Esophagus mucosa (tissue), 1 donor: ENCODE results near the gene POU2F1. TPM values are rescaled to one million over a fixed set of nuclear protein-coding genes. Genes with fewer than 3 reads are reported as not detected.
A peak's percentile ranks its signal among the peaks of the same experiment; 100 is the strongest.

ENCODE experiments used
- ATAC-seq: fragments of 200-7000 bp; cut with Tn5 transposase; one replicate; pipeline ENCODE4 v1.9.1; 2020
- total RNA-seq: library from RNA; stranded (reverse); gene quantifications from one replicate; pipeline ENCODE4 v1.2.4, GENCODE V29; 2023
- donor health status: DM: yes; HTN: yes; CAD: no.

Gene POU2F1
- total RNA-seq, 1 donor from 2014 or later = 9.4 TPM

DNA sequence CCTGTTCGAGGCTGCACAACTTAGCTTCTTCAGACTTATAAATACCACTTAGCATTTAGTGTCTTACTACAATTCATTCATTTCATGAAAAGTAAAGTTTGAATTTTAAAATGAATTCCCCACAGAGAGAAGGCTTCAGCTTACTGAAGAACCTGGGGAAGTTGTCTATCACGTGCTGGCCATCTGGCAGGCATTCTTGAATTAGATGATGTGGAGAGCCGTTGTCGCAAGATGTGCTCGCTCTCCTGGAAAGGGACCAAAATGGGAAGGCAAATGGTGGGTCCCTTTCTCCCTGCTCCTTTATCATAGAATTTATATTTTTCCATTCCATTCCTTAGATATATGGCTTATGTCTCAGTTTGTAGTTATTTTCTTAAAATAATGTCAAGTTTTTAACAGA lies 207.2 kb downstream of the POU2F1 start:
- ATAC-seq = no peak

GRCh38 chr1:167428395-167428794 lies 207.7 kb downstream of the POU2F1 start:
- no peak for ATAC-seq

DNA sequence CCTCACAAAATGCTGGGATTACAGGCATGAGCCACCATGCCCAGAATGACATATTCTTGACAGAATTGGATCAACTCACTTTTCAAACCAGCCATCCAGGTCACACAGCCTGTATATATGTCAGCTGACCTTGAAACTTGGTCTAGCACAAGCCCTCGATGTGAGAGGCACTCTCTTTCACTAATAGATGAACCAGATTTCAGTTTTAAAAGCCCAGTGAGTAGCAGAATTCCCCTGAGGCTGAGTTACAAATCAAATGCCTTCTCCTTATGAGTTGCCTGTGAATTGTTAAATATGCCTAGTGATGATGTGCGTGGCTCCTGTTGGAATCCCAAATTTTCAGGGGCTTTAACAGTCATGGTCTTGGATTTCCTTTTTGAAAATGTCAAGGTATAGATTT lies 208.9 kb downstream of the POU2F1 start:
- ATAC-seq = no peak

- peak; percentile 87 for ATAC-seq
Measured at GRCh38 chr1:167430134-167430848, 209.6 kb downstream of the POU2F1 start.

DNA sequence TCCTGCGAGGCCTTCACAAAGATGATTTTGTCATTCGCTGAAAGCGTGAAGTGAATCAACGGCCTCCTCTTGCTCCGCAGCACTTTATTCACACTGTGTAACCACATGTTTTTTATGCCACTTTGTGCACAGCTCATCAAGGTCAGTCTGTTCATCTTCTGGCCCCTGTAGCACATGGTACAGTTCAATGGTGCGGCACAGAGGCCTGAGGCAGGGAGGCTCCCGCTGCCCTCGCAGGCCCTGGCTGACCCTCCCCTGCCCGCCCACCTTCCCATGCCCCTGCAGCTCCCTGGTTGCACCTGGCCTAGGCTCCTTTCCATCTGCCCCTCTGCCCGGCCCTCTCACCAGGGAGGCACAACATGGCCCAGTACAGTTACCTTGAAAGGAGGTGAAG lies 210.2 kb downstream of the POU2F1 start:
- ATAC-seq = no peak

DNA sequence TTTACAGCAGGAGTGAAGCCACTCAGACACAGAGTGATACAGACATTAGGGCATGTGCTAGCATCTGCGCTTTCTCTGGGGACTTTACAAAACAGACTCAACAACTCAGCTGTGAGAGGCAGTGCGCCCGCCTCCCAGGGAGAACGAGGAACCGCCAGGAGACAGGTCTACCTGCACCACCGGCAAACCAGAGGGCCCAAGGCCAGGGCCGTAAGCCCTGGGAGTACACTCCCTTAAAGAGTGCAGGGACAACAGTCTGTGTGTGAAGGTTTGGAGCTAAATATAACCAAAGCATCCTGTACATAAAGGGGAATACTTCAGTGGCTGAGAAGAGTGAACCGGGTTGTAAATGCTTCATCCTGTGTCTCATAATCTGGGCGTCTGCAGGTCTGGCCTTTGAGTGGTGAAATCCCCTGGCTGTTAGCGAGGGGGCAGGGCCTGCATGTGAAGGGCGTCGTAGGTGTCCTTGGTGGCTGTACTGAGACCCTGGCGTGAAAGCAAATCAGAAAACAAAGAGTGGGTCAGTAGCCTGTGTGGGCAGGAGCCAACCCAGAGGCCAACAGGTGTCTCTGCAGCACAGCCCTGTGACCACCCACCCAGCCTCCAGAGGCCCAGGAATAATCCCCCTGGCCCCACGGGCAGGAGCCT lies 210.7 kb downstream of the POU2F1 start:
- peak; percentile 11 for ATAC-seq

- no peak for ATAC-seq
Measured at GRCh38 chr1:167431909-167432650, 211.4 kb downstream of the POU2F1 start.

DNA sequence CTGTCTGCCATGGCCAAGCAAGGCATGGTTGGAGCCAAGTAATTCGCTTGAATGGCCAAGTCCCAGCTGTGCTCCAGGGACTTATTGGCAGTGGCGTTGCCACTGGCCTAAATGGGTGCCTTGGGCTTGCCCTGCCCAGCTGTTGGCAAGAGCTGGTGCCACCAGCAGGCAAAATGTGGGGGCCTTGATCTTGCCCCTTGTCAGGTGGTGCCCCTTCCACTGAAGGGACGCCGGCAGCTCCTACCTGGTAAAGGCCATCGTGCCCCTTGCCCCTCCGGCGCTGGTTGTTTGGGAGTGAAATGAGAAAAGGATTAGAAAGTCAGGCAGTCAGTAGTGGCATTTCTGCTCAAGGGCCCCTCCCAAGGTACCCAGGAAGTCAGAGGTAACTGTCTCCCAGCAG lies 212.1 kb downstream of the POU2F1 start:
- no peak for ATAC-seq

DNA sequence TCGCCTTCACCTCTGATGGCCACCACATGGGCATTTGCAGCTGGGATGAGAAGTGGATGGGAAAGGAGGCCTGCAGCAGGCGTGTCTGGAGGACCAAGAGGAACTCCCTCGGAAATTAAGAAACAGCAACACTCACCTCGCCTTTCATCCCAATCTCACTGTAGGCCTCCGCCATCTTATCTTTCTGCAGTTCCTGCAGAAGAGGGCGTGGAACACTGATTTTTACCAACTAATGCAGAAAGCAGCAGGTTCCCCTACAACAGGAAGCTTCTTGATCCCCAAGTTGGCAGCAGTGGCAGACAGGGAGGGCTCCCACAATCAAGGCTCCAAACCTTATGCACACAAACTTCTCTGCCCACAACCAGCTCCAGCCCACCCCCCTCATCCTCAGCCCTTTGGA lies 213.2 kb downstream of the POU2F1 start:
- no peak for ATAC-seq

DNA sequence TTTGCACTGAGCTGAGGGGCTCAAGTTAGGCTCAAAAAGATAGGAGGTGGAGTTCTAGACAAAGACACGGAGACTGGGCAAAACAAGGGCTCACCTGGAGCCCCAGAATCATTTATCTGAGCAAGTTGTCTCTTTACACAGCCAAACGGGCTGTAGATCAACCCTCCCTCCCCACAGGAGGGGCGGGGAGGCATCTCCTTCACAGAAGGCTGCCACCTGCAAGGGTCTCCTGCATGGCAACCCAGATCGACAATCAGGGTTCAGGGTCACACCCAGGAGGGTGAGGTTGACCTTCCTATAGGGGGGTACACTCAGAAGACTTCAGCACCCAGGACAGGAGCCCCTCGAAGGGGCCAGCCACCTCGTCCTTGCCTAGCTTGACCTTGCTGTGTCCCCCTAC lies 213.6 kb downstream of the POU2F1 start:
- ATAC-seq = no peak

DNA sequence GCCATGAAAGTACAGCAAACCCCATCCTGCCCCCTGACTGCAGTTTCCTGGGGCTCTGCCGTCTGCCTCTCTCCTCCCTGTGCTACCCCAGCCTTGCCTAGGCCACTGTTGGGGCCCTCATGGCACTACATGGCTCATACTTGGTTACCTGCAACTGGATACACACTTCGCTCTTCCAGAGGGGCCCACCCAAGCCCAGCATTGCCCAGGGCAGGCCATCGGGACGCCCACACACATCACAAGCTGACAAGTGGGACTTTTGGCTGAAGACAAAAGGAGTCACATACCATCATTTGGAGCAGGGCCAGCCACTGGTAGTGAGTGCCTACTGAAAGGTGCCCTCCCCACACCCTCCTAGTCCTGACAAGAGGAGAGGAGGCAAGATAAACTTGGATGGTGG lies 214.8 kb downstream of the POU2F1 start:
- no peak for ATAC-seq

DNA sequence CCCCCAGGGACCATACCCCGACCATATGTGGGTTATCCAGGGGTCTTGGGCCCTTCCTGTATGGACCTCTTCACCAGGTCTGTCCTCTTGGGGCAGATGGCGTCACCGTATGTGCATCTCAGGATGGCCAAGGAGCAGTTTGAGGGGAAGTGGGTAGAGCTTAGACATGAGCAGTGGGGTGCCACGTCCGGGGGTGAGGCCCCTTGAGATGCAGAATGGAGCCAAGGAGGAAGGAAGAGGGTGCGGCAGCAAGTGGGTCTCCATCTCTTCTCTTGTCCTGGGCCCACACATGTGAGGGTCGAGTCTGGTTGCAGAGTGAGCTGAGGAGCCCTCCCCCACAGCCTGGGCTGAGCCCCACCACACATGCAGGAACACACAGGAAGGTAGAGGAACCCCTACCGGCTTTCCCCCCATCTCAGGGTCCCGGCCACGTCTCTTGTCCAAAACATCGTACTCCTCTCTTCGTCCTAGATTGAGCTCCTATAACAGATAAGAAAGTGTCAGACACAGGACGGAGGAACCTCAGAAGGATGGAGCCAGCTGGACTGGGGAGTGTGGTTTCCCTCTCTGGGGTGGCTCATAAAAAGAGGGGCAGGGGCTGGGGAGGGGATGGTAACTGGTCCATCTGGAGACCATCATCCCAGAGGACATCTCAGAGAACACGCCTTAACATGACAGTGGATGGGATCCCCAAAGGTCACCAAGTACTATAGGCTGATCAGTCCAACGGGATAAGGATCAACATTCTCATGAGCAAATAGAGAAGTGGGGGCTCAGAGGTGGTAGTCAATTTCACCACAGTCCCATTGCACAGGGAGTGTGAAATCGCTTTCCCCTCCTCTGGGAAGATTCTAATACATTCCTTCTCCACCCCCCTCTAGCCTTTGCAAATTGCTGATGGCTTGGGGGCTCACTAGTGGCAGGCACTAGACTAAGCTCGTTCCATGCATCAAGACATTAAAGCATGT lies 217.8 kb downstream of the POU2F1 start:
- ATAC-seq = no peak

DNA sequence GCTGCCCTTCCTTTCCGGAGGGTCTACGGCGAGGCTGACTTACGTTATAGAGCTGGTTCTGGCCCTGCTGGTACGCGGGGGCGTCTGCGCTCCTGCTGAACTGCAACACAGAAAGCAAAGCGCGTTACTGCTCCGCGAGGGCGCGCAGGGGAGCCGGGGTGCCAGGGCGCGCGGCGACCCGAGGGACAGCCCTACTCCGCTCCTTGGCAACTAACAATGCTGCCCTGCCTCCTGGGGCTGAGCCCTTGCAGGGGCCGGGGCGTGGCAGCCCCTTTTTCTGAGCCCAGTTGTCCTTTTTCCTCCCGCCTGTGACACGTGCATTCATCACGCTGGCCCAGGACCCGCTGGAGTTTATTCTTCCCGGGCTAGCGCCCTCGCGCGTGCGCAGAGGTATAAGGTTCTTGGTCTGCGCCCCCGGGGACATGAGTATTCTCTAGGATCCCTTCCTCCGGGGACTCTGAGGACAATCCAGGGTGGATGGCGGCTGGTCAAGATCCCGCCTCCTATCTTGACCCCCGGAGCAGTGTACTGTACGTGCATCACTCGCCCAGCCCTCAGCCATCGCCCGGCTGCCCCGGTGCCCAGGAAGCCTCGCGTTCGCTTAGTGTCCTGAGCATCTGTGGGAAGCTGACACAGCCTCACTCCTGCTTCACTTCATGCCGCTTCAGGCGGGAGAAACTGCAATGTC lies 218.8 kb downstream of the POU2F1 start:
- no peak for ATAC-seq

DNA sequence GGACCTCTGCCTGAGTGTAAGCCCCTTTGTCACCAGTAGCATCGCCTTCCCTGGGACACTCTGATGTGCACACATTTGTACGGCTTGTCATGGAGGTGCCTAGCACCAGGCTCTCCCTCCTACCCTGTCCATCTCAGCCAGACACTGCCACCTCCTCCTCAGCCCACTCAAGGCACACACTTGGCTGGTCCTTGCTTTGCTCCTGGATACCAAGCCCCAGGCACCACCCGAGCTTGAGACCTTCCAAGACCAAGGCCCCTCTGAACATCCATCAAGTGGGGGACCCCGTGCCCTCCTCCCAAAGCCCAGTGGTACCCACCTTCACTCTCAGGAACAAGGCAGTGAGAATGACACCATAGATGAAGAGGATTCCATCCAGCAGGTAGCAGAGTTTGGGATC lies 219.7 kb downstream of the POU2F1 start:
- ATAC-seq = no peak

GRCh38 chr1:167440776-167441175 lies 220.1 kb downstream of the POU2F1 start:
- ATAC-seq = no peak

DNA sequence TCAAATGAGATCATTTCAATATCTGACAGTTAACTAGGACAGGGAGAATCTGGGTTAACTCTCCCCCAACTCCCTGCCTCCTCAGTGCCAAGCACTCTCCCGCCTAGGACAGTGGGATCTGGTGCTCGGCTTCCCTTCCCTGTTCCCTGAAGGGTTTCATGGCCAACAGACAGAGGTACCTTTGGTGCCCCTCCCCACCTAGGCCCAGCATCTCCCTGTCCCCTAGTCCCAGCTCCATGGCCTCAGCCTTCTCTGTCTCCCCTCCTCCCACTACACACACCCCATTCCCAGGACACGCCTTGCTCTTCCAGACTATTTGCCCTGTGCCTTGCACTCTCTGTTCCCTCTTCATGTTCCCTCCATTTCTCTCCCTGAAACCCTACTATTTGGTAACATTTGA lies 220.5 kb downstream of the POU2F1 start:
- no peak for ATAC-seq

GRCh38 chr1:167442142-167442848 lies 221.6 kb downstream of the POU2F1 start:
- ATAC-seq = peak; percentile 99

- ATAC-seq = no peak
Measured at GRCh38 chr1:167442854-167443565, 222.3 kb downstream of the POU2F1 start.

GRCh38 chr1:167443757-167444156 lies 223.1 kb downstream of the POU2F1 start:
- no peak for ATAC-seq

GRCh38 chr1:167446966-167447365 lies 226.3 kb downstream of the POU2F1 start:
- ATAC-seq = peak; percentile 33
